CD4-positive, alpha-beta T cell treated with Interleukin-15 for 1 hour (primary cell): ENCODE results near the gene MPHOSPH9.
A peak's percentile ranks its signal among the peaks of the same experiment; 100 is the strongest.

Source experiments
- DNase-seq: peaks from one replicate; pipeline ENCODE4 v3.0.0-alpha.2; 2020

Gene MPHOSPH9

GRCh38 chr12:123232807-123233504 lies at the start of gene MPHOSPH9, which contains the start of gene MTRFR:
Gene MPHOSPH9 (minus strand): TSS chr12:123233141. CDS start chr12:123230364, 2,777 bp downstream.
Gene MTRFR (plus strand): TSS chr12:123233436. CDS start chr12:123253675, 20,239 bp downstream.
- DNase-seq, result peak; percentile 100

DNA sequence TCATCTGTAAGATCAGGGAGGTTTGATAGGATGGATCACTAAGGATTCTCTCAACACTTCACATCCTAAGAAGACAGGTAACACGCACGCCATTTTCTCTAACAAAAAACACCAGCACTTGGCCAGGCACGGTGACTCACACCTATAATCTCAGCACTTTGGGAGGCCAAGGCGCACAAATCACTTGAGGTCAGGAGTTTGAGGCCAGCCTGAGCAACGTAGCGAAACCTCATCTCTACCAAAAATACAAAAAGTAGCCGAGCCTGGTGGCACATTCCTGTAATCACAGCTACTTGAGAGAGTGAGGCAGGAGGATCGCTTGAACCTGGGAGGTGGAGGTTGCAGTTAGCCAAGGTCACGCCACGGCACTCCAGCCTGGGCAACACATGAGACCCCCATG lies 49.2 kb upstream of the MPHOSPH9 start:
- no peak for DNase-seq

- no peak for DNase-seq
Measured at GRCh38 chr12:123280971-123281370, 48.0 kb upstream of the MPHOSPH9 start.

GRCh38 chr12:123278101-123278627 lies 45.2 kb upstream of the MPHOSPH9 start:
- DNase-seq, result no peak

DNA sequence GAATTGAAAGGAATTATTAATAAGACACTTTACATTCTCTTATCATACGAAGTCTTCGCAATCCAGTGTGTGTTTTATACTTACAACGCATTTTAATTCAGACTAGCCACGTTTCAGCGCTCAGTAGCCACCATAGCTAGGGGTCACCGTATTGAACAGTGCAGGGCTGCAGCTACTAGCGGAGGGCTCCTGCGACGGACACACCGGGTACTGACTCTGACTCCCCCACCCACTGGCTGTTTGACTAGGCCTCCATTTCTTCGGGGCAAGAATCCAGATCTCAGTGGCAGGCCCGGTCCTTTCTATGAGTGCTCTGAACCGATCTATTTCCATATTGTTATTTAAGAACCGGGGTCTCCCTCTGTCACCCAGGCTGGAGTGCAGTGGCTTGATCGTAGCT lies 40.2 kb upstream of the MPHOSPH9 start:
- no peak for DNase-seq

DNA sequence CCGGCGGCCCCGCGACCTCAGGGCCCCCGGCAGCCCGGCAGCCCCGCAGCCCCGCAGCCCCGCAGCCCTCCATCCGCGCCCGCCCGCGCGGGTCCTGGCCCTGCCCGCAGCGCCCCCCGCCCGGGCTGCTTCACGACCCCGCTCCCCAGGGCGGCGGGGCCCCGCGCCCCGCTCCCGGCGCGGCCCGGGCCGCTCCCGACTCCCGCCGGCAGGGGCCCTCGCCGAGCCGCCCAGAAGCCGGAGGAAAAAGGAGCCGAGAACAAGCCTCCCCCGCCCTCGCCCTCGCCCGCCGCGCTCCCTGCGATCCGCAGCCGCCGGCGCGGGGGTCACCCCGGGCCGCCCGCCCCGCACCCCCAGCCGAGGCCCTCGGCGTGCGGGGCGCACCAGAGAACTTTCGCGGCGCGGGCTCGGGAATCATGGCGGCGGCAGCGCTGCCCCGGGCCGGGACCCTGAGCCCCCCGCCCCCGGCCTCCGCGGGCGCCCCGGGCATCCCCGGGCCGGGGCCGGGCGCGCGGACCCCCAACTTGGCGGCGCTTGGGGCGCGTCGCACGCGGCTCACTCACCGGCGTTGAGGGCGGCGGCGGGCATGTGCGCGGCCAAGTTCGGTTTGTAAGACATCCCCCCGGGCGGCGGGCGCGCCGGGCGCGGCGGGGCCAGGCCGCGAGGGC lies 38.2 kb upstream of the MPHOSPH9 start:
- DNase-seq, result peak; percentile 70

DNA sequence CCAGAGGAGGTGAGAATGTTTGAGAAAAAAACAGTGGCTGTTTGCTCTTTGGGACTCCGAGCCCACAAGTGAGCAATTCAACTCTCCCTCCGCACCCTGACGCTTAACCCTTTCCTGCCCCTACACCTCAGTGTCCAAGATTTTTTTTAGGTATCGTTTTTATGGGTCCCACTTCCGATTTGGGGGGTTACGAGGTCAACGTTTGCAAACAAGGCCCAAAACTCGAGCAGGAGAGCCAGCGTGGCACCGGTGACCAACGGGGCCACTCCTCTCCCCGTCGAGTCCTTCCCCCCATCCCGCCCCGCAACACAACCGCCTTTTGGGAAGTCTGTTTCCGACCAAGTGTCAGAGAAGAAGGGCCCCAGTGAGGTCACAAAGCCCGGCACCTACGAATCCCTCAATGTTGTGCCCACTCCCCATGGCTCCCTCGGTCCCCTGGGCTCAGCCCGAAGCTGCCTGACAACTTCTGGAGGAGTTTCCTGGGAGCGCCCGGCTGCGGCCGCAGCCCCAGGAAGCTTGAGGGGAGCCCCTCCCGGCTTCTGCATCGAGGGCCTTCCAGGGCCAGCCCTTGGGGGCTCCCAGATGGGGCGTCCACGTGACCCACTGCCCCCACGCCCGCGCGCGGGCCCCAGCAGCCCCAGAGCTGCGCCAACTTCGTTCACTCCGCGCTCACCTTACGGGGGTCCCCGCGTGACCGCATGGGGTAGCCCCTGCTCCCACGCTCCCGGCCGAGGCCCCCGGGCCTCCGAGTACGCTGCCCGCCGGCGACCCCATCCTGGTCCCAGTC lies 37.5 kb upstream of the MPHOSPH9 start:
- DNase-seq, result no peak

- DNase-seq, result no peak
Measured at GRCh38 chr12:123269896-123270213, 36.9 kb upstream of the MPHOSPH9 start.

DNA sequence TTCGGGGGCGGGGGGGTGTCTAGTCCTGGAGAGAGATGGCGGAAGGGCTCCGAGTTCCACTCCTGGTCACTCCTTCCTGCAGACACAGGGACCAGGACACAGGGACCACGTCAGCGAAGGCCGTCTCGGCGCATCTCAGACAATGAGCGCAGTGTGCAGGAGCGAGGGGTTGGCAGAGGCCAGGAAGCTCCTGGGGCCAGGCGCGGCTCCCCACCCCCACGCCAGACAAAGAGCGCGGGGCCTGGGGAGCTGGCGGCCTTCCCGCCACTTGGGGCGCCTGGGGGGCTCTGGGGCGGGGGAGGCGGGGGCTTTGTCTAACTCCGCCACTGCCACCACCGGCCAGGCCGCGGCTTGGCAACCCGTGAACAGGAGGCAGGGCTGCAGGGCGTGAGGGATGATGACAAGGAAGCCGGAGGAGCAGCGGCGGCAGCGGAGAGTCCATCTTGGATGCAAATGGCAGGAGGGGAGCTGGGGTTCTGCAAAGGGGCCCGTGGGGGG lies 36.5 kb upstream of the MPHOSPH9 start:
- DNase-seq, result peak; percentile 48

DNA sequence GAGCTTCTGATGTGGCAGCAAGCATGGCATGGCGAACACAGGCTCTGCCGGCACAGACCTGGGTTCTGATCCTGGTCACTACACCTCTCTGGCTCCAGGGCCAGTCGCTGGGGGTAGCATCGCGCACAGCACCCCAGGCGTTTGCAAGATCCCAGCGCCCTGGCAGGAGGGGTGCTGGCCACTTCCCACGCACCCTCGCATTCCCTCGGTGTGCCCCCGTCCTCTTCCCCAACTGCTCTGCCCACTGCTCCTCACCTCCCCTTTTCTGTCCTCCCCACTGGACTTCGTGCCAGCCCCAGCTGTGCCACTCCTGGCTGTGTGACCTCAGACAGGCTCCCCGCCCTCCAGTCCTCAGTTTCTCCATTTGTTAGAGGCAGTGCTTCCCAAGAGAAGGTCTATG lies 35.9 kb upstream of the MPHOSPH9 start:
- no peak for DNase-seq

GRCh38 chr12:123267991-123268843 lies 35.3 kb upstream of the MPHOSPH9 start:
- DNase-seq, result no peak

DNA sequence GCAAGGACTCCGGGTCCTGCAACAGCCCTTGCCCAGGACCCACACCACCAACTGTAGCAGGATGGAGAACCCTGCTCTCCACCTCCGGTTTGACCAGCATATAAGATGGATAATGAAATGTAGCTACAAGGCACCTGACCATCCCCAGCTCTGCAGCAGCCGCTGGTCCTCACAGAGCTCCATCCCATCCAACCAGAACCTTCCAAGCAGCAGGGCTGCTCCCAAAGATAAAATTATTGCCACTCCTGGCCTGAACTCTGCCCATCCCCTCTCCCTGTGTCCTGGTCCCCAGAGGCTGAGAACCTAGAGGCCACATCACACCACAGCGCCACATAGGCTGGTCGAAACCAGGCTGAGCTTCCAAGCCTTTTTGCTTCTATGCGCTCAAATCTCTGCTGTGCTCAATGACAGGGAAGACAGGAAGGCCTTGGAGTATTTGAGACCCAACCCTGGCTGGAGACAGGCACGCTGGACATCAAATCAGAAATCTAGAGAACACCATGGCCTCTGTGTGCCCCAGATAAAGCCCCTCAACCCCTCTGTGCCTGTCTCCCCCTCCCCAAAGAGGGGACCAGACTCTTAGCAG lies 34.5 kb upstream of the MPHOSPH9 start:
- no peak for DNase-seq

- no peak for DNase-seq
Measured at GRCh38 chr12:123266679-123267277, 33.8 kb upstream of the MPHOSPH9 start.

GRCh38 chr12:123265851-123266678 lies 33.1 kb upstream of the MPHOSPH9 start:
- DNase-seq, result no peak

GRCh38 chr12:123264642-123265041 lies 31.7 kb upstream of the MPHOSPH9 start:
- DNase-seq, result no peak

DNA sequence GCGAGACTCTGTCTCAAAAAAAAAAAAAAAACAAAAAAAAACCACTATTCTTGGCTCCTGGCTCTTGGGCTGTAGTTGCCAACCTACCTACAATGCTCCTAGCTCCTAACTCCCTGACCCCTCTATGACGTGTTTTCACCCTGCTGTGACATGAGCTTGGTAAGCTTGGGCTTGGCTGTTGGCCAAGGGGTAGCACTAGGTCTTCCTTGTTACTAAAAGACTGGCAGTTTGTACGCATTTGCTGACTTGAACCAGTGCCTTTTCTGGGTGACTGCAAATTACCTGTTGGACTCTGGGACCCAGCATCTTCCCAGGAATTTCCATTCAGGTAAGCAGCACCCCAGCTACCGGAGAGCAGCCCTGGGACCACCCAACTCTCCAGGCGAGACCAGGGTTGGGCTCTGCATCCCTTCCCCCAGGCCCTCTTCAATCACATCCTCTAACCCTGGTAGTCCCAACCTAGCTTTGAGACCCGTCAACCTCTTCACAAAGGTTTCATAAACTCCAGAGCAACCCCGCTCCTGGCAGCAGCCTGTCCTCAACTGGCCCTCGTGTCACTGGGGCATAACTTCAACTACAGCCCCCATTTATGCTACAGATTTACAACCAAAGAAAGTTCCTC lies 30.4 kb upstream of the MPHOSPH9 start:
- no peak for DNase-seq

GRCh38 chr12:123261196-123261595 lies 28.3 kb upstream of the MPHOSPH9 start:
- no peak for DNase-seq

- no peak for DNase-seq
Measured at GRCh38 chr12:123260081-123260480, 27.1 kb upstream of the MPHOSPH9 start.

GRCh38 chr12:123258593-123258992 lies 25.7 kb upstream of the MPHOSPH9 start:
- no peak for DNase-seq

- DNase-seq, result no peak
Measured at GRCh38 chr12:123254853-123255446, 22.0 kb upstream of the MPHOSPH9 start.
